Mucosa of stomach (tissue), 1 donor: Measurements from ENCODE around the gene CENPH.
A peak's percentile ranks its signal among the peaks of the same experiment; 100 is the strongest.
"Not testable (repeated sequence)": the region's sequence is repeated elsewhere in the genome, so short reads cannot be mapped to it uniquely, and the experiment has no call there.

Source experiments
- H3K27me3 ChIP-seq: one replicate; pipeline ENCODE4 v1.7.0; 2013; ENCODE audit warnings: mild to moderate bottlenecking, low read length; ENCODE audit not compliant: control insufficient read depth, insufficient read depth
- H3K36me3 ChIP-seq: one replicate; pipeline ENCODE4 v1.7.0; 2013; ENCODE audit warnings: low read length; ENCODE audit not compliant: control insufficient read depth, insufficient read depth
- H3K4me1 ChIP-seq: one replicate; pipeline ENCODE4 v1.7.0; 2013; ENCODE audit warnings: mild to moderate bottlenecking, low read length; ENCODE audit not compliant: control insufficient read depth, insufficient read depth
- H3K4me3 ChIP-seq: one replicate; pipeline ENCODE4 v1.7.0; 2013; ENCODE audit warnings: low read length
- H3K9ac ChIP-seq: one replicate; pipeline ENCODE4 v1.7.0; 2013; ENCODE audit warnings: mild to moderate bottlenecking, low read length, moderate library complexity
- H3K9me3 ChIP-seq: one replicate; pipeline ENCODE4 v1.7.0; 2013; ENCODE audit warnings: mild to moderate bottlenecking, low read length, moderate library complexity; ENCODE audit not compliant: control insufficient read depth
- donor health status: Pancreatic carcinoma.

Gene CENPH

GRCh38 chr5:69167493-69167855 is 21.9 kb upstream of the CENPH start:
- peak overlapping the region; percentile 69 for H3K9ac ChIP-seq
- peak overlapping the region; percentile 86 for H3K4me3 ChIP-seq
- H3K27me3 ChIP-seq = no peaks in the 10 kb centered on the region
- no peaks in the 10 kb centered on the region for H3K36me3 ChIP-seq
- H3K4me1 ChIP-seq = peaks cover 13% of the 10 kb centered on the region
- no peaks in the 10 kb centered on the region for H3K9me3 ChIP-seq

- no peaks in the 10 kb centered on the region for H3K9me3 ChIP-seq
- no peaks in the 10 kb centered on the region for H3K27me3 ChIP-seq
- H3K36me3 ChIP-seq = no peaks in the 10 kb centered on the region
- H3K9ac ChIP-seq = peak overlapping the region; percentile 69
- peaks cover 13% of the 10 kb centered on the region for H3K4me1 ChIP-seq
- peak overlapping the region; percentile 86 for H3K4me3 ChIP-seq
Observed at GRCh38 chr5:69167929-69168328, 21.5 kb upstream of the CENPH start.

- H3K9ac ChIP-seq = no peak overlapping the region
- H3K36me3 ChIP-seq = no peaks in the 10 kb centered on the region
- H3K4me3 ChIP-seq = no peak overlapping the region
- H3K4me1 ChIP-seq = peaks cover 13% of the 10 kb centered on the region
- H3K27me3 ChIP-seq = no peaks in the 10 kb centered on the region
- no peaks in the 10 kb centered on the region for H3K9me3 ChIP-seq
Observed at GRCh38 chr5:69170495-69170894, 18.9 kb upstream of the CENPH start.

GRCh38 chr5:69170969-69171368 is 18.4 kb upstream of the CENPH start:
- H3K36me3 ChIP-seq = no peaks in the 10 kb centered on the region
- no peaks in the 10 kb centered on the region for H3K9me3 ChIP-seq
- no peak overlapping the region for H3K4me3 ChIP-seq
- H3K27me3 ChIP-seq = no peaks in the 10 kb centered on the region
- peaks cover 13% of the 10 kb centered on the region for H3K4me1 ChIP-seq
- H3K9ac ChIP-seq = no peak overlapping the region

GRCh38 chr5:69181659-69182293 is 7.6 kb upstream of the CENPH start:
- not testable (repeated sequence) for H3K27me3 ChIP-seq, H3K9ac ChIP-seq, H3K36me3 ChIP-seq, H3K4me1 ChIP-seq, H3K9me3 ChIP-seq, H3K4me3 ChIP-seq

GRCh38 chr5:69184621-69185020 is 4.8 kb upstream of the CENPH start:
- Histone ChIP-seq H3K4me3 (no peak overlapping the region), H3K9me3 (no peaks in the 10 kb centered on the region), H3K9ac (no peak overlapping the region), H3K36me3 (no peaks in the 10 kb centered on the region), H3K4me1 (peaks cover 4% of the 10 kb centered on the region), H3K27me3 (no peaks in the 10 kb centered on the region)

GRCh38 chr5:69187342-69187741 is 2.0 kb upstream of the CENPH start:
- Histone ChIP-seq H3K36me3 (no peaks in the 10 kb centered on the region), H3K27me3 (no peaks in the 10 kb centered on the region), H3K9me3 (no peaks in the 10 kb centered on the region), H3K4me1 (peaks cover 8% of the 10 kb centered on the region), H3K9ac (no peak overlapping the region), H3K4me3 (no peak overlapping the region)

GRCh38 chr5:69188811-69189161 is 597 bp upstream of the CENPH start:
- H3K27me3 ChIP-seq = no peaks in the 10 kb centered on the region
- H3K36me3 ChIP-seq = no peaks in the 10 kb centered on the region
- peaks cover 8% of the 10 kb centered on the region for H3K4me1 ChIP-seq
- peak overlapping the region; percentile 93 for H3K4me3 ChIP-seq
- peak overlapping the region; percentile 85 for H3K9ac ChIP-seq
- no peaks in the 10 kb centered on the region for H3K9me3 ChIP-seq

- Histone ChIP-seq H3K9ac (no peak overlapping the region), H3K27me3 (no peaks in the 10 kb centered on the region), H3K4me3 (no peak overlapping the region), H3K9me3 (no peaks in the 10 kb centered on the region), H3K4me1 (no peaks in the 10 kb centered on the region), H3K36me3 (no peaks in the 10 kb centered on the region)
Observed at GRCh38 chr5:69202497-69202896, 13.1 kb downstream of the CENPH start.

- H3K36me3 ChIP-seq = no peaks in the 10 kb centered on the region
Observed at GRCh38 chr5:69206528-69207190, 17.3 kb downstream of the CENPH start.

GRCh38 chr5:69209602-69210001 is 20.2 kb downstream of the CENPH start:
- Histone ChIP-seq H3K27me3 (no peaks in the 10 kb centered on the region), H3K36me3 (no peaks in the 10 kb centered on the region), H3K9ac (no peak overlapping the region), H3K9me3 (no peaks in the 10 kb centered on the region), H3K4me1 (no peaks in the 10 kb centered on the region), H3K4me3 (no peak overlapping the region)

More at GRCh38 chr5:69206528-69207190, 17.3 kb downstream of the CENPH start:
- no peaks in the 10 kb centered on the region for H3K9me3 ChIP-seq
- no peaks in the 10 kb centered on the region for H3K27me3 ChIP-seq
- H3K4me3 ChIP-seq = no peak overlapping the region
- no peaks in the 10 kb centered on the region for H3K4me1 ChIP-seq
- H3K9ac ChIP-seq = no peak overlapping the region

GRCh38 chr5:69211200-69211599 is 21.8 kb downstream of the CENPH start:
- no peaks in the 10 kb centered on the region for H3K4me1 ChIP-seq
- H3K9ac ChIP-seq = no peak overlapping the region
- no peaks in the 10 kb centered on the region for H3K36me3 ChIP-seq
- no peaks in the 10 kb centered on the region for H3K9me3 ChIP-seq
- H3K4me3 ChIP-seq = no peak overlapping the region
- H3K27me3 ChIP-seq = no peaks in the 10 kb centered on the region
